Kidney (tissue), 14 donors: Measurements from ENCODE around the gene ZKSCAN8. TPM values are rescaled to one million over a fixed set of nuclear protein-coding genes. Genes with fewer than 3 reads are reported as not detected.

Experiments used
- DNase-seq, 5 donors: peaks; one replicate each; pipeline ENCODE4 v3.0.0-alpha.2; 2013 to 2020
- FAIRE-seq: peaks from 2 replicates; lab custom pipeline; 2012; peaks lifted over from hg19 to GRCh38; lab: Jason Lieb, UNC
- H3K27ac ChIP-seq, 2 donors: one replicate each; pipeline ENCODE4 v1.7.0; 2013; ENCODE audit warnings: low read depth in 2 of 2, low read length in 2 of 2, inconsistent platforms in 1 of 2
- H3K27me3 ChIP-seq: one replicate; pipeline ENCODE4 v1.7.1; 2013; ENCODE audit warnings: low read length, inconsistent platforms; ENCODE audit not compliant: control insufficient read depth, insufficient read depth
- H3K36me3 ChIP-seq, 3 donors: one replicate each; pipeline versions ENCODE4 v1.7.0 to v1.7.1; 2013; ENCODE audit warnings: low read length in 3 of 3, control low read depth in 1 of 3, inconsistent platforms in 1 of 3; ENCODE audit not compliant: insufficient read depth in 3 of 3, control insufficient read depth in 2 of 3
- H3K4me1 ChIP-seq, 3 donors: one replicate each; pipeline versions ENCODE4 v1.7.0 to v1.7.1; 2013; ENCODE audit warnings: low read length in 3 of 3, inconsistent platforms in 1 of 3, low read depth in 1 of 3; ENCODE audit not compliant: control insufficient read depth in 2 of 3, insufficient read depth in 2 of 3
- H3K4me3 ChIP-seq, 3 donors: one replicate each; pipeline versions ENCODE4 v1.7.0 to v1.8.1; 2013; ENCODE audit warnings: low read length in 3 of 3, control low read depth in 1 of 3, inconsistent platforms in 1 of 3
- H3K9ac ChIP-seq, 3 donors: one replicate each; pipeline versions ENCODE4 v1.7.0 to v1.7.1; 2013; ENCODE audit warnings: low read length in 3 of 3, control low read depth in 1 of 3, inconsistent platforms in 1 of 3
- H3K9me3 ChIP-seq, 3 donors: one replicate each; pipeline versions ENCODE4 v1.7.0 to v1.7.1; 2013; ENCODE audit warnings: low read length in 3 of 3, control low read depth in 1 of 3, inconsistent platforms in 1 of 3; ENCODE audit not compliant: control insufficient read depth in 2 of 3, insufficient read depth in 1 of 3
- intact Hi-C: fragments of 100-400 bp; cut with DNase I; formaldehyde crosslinking; loops from one replicate; pipeline ENCODE4 v1.11.1; 2022
- polyA plus RNA-seq: library from polyadenylated mRNA; stranded (reverse); fragments of 350-450 nt; fragmentation: Illumina TruSeq; extraction: RNeasy Lipid Tissue Mini Kit (QIAGEN cat#74804); gene quantifications from one replicate; pipeline ENCODE4 v1.2.3, GENCODE V29; 2014; ENCODE audit warnings: low read depth, low replicate concordance; ENCODE audit not compliant: insufficient read depth
- total RNA-seq: library from RNA; stranded (reverse); fragmentation: NEBNext Ultra II Directional; extraction: Animal tissue kit (Norgen Biotek cat#: 25700); gene quantifications from one replicate; pipeline ENCODE4 v1.2.1, GENCODE V29; 2021
- TF ChIP-seq, protein P1 (sequence below): IDR thresholded peaks from 3 replicates; pipeline ENCODE4 v1.5.1; 2012; ENCODE audit warnings: mild to moderate bottlenecking, moderate library complexity, borderline replicate concordance; ENCODE audit not compliant: insufficient read depth; ENCODE audit errors: extremely low read depth
- donor health status: control.
- donor health status: control.
- donor health status: control.
- donor health status: control.
- donor health status: control.
- donor health status: DM: yes; HTN: yes; CAD: no.
- donor health status: Normal renal cell carcinoma (clear cell type).

ZKSCAN8 gene
- total and polyA plus RNA-seq, 2 donors from 2014 or later, result 3.5 to 26.4 TPM

DNA sequence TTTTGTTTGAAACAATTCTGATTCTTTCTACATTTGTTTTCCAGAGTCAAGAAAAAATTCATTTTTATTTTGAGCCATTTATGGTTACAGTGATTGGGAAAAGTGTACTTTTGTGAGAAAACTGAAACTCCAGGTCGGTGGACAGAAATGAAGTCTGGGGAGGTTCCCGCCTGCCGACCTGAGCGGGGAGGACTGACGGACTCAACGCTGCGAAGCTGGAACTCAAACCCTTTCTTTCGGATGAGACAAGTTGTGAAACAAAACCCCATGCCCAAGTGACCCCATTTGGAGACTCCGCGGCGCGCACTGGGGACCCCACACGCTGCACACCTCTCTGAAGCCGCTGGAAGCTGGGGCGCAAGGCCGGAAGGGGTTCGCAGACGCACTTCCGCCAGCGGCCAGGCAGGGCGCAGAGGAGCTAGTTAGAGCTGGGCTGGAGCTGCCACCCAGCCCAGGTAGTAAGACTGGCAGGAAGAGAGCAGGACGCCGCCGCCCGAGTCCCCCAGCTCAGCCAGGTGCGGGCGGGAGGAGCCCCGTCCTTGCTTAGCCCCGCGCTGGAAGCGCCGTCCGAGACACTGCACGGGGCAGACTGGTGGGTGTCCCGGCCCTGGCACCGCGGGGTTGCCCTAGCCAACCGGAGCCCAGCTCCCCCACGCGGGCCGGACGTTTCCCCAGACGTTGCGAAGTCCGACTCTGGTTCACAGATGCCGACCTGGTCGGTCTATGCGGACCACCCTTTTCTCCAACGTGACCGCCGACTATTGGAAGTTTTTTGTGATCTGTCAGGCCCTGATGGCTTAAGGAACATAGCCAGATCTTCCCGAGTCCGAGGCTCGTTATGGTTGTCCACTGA, 37.1 kb upstream of the ZKSCAN8 start:
- no peaks in the 10 kb centered on the region for H3K9me3 ChIP-seq
- H3K27ac ChIP-seq, result peak overlapping the region; percentile 59 to 79
- intact Hi-C loops, result no loop called here
- H3K9ac ChIP-seq, result peak overlapping the region; percentile 70 to 85 (median 78)
- H3K4me3 ChIP-seq, result peak overlapping the region; percentile 80 to 93 (median 90)
- DNase-seq, result peak; percentile 87 to 94 (median 93)
- no peak for FAIRE-seq
- TF ChIP-seq, protein P1, sequence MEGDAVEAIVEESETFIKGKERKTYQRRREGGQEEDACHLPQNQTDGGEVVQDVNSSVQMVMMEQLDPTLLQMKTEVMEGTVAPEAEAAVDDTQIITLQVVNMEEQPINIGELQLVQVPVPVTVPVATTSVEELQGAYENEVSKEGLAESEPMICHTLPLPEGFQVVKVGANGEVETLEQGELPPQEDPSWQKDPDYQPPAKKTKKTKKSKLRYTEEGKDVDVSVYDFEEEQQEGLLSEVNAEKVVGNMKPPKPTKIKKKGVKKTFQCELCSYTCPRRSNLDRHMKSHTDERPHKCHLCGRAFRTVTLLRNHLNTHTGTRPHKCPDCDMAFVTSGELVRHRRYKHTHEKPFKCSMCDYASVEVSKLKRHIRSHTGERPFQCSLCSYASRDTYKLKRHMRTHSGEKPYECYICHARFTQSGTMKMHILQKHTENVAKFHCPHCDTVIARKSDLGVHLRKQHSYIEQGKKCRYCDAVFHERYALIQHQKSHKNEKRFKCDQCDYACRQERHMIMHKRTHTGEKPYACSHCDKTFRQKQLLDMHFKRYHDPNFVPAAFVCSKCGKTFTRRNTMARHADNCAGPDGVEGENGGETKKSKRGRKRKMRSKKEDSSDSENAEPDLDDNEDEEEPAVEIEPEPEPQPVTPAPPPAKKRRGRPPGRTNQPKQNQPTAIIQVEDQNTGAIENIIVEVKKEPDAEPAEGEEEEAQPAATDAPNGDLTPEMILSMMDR, result peak; percentile 49
- H3K4me1 ChIP-seq, result peaks cover 0 to 4% (median 3%) of the 10 kb centered on the region in 3 donors
- no peaks in the 10 kb centered on the region for H3K27me3 ChIP-seq
- H3K36me3 ChIP-seq, result no peaks in the 10 kb centered on the region

DNA sequence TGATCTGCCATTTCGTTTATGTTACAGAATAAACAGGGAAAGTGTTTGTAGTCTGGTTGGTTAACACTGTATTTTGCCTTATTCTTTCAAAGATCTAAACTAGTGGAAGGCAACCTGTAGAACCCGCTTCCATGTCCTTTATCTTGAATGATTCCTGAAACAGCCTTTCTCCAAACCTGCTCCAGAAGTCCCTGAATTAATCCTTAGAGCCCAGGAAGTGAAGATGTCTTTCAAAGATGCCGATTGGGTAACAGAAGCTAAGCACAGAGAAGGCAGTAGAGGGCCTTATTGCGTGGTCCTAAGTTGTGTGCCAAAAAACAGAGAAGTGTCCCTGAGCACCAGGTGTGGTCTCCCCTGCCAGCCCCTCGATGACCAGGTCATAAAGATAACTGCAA, 36.4 kb upstream of the ZKSCAN8 start:
- Histone ChIP-seq H3K4me3 (peak overlapping the region; percentile 80 to 93 (median 90)), H3K36me3 (no peaks in the 10 kb centered on the region), H3K4me1 (peaks cover 0 to 4% (median 3%) of the 10 kb centered on the region in 3 donors), H3K27ac (peak overlapping the region in 1 of 2 donors; percentile 79), H3K27me3 (no peaks in the 10 kb centered on the region), H3K9ac (peak overlapping the region; percentile 70 to 85 (median 78)), H3K9me3 (no peaks in the 10 kb centered on the region)
- TF ChIP-seq, protein P1, result no peak
- intact Hi-C loops, result no loop called here
- no peak for FAIRE-seq
- peak in 1 of 5 donors; percentile 40 for DNase-seq

DNA sequence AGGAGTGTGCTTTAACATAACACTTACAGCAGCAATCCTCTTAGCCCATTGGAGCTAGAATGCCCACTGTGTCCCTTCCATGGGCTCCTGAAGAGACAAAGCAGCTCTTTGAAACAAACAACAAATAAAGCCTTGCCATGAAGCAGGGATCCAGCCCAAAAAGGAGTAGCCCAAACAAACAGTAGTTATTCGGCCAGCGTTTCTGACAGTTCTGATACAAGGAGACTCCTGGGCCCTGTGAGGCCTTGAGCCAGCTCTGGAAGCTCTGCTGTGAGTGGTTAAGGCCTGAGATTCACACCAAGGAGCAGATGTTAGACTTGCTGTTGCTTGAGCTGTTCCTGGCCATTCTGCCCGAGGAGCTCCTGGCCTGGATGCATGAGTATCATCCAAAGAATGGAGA, 34.2 kb upstream of the ZKSCAN8 start:
- FAIRE-seq (no peak), DNase-seq (no peak)
- H3K4me1 ChIP-seq, result peaks cover 0 to 4% (median 3%) of the 10 kb centered on the region in 3 donors
- no peak overlapping the region for H3K9ac ChIP-seq
- TF ChIP-seq, protein P1, result no peak
- H3K4me3 ChIP-seq, result no peak overlapping the region
- no peaks in the 10 kb centered on the region for H3K27me3 ChIP-seq
- no peaks in the 10 kb centered on the region for H3K36me3 ChIP-seq
- H3K9me3 ChIP-seq, result no peaks in the 10 kb centered on the region
- H3K27ac ChIP-seq, result no peak overlapping the region
- intact Hi-C loops, result no loop called here
